PC-3 (cell line): ENCODE measurements around the gene EPB41L2. TPM values are rescaled to one million over a fixed set of nuclear protein-coding genes. Genes with fewer than 3 reads are reported as not detected.
"Not testable (repeated sequence)": the region's sequence is repeated elsewhere in the genome, so short reads cannot be mapped to it uniquely, and the experiment has no call there.

Source experiments
- ATAC-seq: fragments of 200-7000 bp; cut with Tn5 transposase; 2 replicates; pipeline ENCODE4 v1.9.1; 2020; ENCODE audit warnings: mild to moderate bottlenecking, moderate library complexity
- BruUV-seq: library from RNA; stranded (reverse); fragments of 400-500 nt; replicated peaks from 2 replicates; lab custom pipeline; 2021; lab: Mats Ljungman, UMichigan
- CTCF ChIA-PET: fragments of 300-600 bp; sonication (Branson Sonifier 250); formaldehyde crosslinking; loops from one replicate; lab custom pipeline; 2022; ENCODE audit warnings: antibody characterized with exemption; lab: Charles Lee
- POLR2A ChIA-PET: fragments of 300-600 bp; sonication (Branson Sonifier 250); formaldehyde crosslinking; loops from one replicate; lab custom pipeline; 2022; ENCODE audit warnings: antibody characterized with exemption; ENCODE audit not compliant: unreplicated experiment; lab: Charles Lee
- DNase-seq: peaks from one replicate; pipeline ENCODE4 v3.0.0-alpha.2; 2015
- H2AFZ ChIP-seq: fragments of 300-600 bp; sonication (generic); 2 replicates; pipeline ENCODE4 v1.6.0; 2016; ENCODE audit warnings: antibody characterized with exemption, low read length
- H3F3A ChIP-seq: fragments of 300-600 bp; sonication (generic); one replicate; pipeline ENCODE4 v1.6.0; 2017; ENCODE audit warnings: antibody characterized with exemption, low read length, control low read depth, mild to moderate bottlenecking; ENCODE audit not compliant: unreplicated experiment
- H3K27ac ChIP-seq: fragments of 300-600 bp; sonication (generic); 2 replicates; pipeline ENCODE4 v1.5.1; 2016; ENCODE audit warnings: mild to moderate bottlenecking, low read length
- H3K27me3 ChIP-seq: fragments of 300-600 bp; sonication (generic); 2 replicates; pipeline ENCODE4 v1.6.1; 2016; ENCODE audit warnings: low read length, mixed read lengths
- H3K36me3 ChIP-seq: fragments of 300-600 bp; sonication (generic); 2 replicates; pipeline ENCODE4 v1.6.1; 2016; ENCODE audit warnings: low read depth, mixed run types, low read length, mixed read lengths
- H3K4me1 ChIP-seq: fragments of 300-600 bp; sonication (generic); 2 replicates; pipeline ENCODE4 v1.5.1; 2016; ENCODE audit warnings: low read length; ENCODE audit not compliant: insufficient read depth
- H3K4me2 ChIP-seq: fragments of 300-600 bp; sonication (generic); 2 replicates; pipeline ENCODE4 v1.6.0; 2016; ENCODE audit warnings: low read length
- H3K4me3 ChIP-seq: fragments of 300-600 bp; sonication (generic); 2 replicates; pipeline ENCODE4 v1.5.1; 2016; ENCODE audit warnings: mild to moderate bottlenecking, low read length, mixed read lengths
- H3K79me2 ChIP-seq: fragments of 300-600 bp; sonication (generic); 2 replicates; pipeline ENCODE4 v1.6.1; 2017; ENCODE audit warnings: low read length, mixed read lengths
- H3K9ac ChIP-seq: fragments of 300-600 bp; sonication (generic); 2 replicates; pipeline ENCODE4 v1.6.0; 2016; ENCODE audit warnings: mild to moderate bottlenecking, low read length
- H3K9me2 ChIP-seq: fragments of 300-600 bp; sonication (generic); replicated peaks from 2 replicates; pipeline ENCODE4 v1.6.1; 2016; ENCODE audit warnings: mixed run types, low read length, mixed read lengths
- H3K9me3 ChIP-seq: fragments of 300-600 bp; sonication (generic); 2 replicates; pipeline ENCODE4 v1.6.1; 2016; ENCODE audit warnings: low read length, mixed read lengths
- H4K20me1 ChIP-seq: fragments of 300-600 bp; sonication (generic); 2 replicates; pipeline ENCODE4 v1.6.1; 2016; ENCODE audit warnings: low read length, mixed read lengths
- CTCF ChIP-seq: fragments of 300-600 bp; sonication (generic); conservative IDR thresholded peaks from 2 replicates; pipeline ENCODE4 v1.5.1; 2017; ENCODE audit warnings: antibody characterized with exemption, low read depth, mild to moderate bottlenecking, low read length
- EZH2 ChIP-seq: fragments of 300-600 bp; sonication (generic); IDR thresholded peaks from one replicate; pipeline ENCODE4 v1.6.1; 2017; ENCODE audit warnings: antibody characterized with exemption, mild to moderate bottlenecking, low read length; ENCODE audit not compliant: unreplicated experiment
- EZH2phosphoT487 ChIP-seq: fragments of 300-600 bp; sonication (generic); IDR thresholded peaks from 2 replicates; pipeline ENCODE4 v1.6.1; 2018; ENCODE audit warnings: mild to moderate bottlenecking, antibody characterized with exemption, low read length, borderline replicate concordance
- intact Hi-C: fragments of 100-400 bp; cut with micrococcal nuclease; formaldehyde crosslinking; loops from 2 replicates; pipeline ENCODE4 v1.9.0; 2023
- total RNA-seq: library from RNA; depleted of rRNA; stranded (reverse); fragments of >200 nt; gene quantifications from 2 replicates; pipeline ENCODE4 v1.2.3, GENCODE V29; 2014

Gene EPB41L2
- total RNA-seq, 1 experiment from 2014 or later, result 26.9 TPM

- CTCF ChIA-PET, H3K27ac ChIP-seq, H3K4me1 ChIP-seq, H3K27me3 ChIP-seq, H3K36me3 ChIP-seq, ATAC-seq, H3K9ac ChIP-seq, H4K20me1 ChIP-seq, H3K4me3 ChIP-seq, H3K9me2 ChIP-seq, H3K79me2 ChIP-seq, H3F3A ChIP-seq, POLR2A ChIA-PET, DNase-seq, BruUV-seq, H3K9me3 ChIP-seq, intact Hi-C loops, H3K4me2 ChIP-seq, H2AFZ ChIP-seq: not testable (repeated sequence)
These were observed 27.3 kb upstream of the EPB41L2 start for GRCh38 chr6:131090339-131090738.

GRCh38 chr6:131084982-131085381, 21.9 kb upstream of the EPB41L2 start:
- ChIA-PET CTCF (no interaction called here), POLR2A (no interaction called here)
- Histone ChIP-seq H3K4me3 (no peak overlapping the region), H3K27ac (no peak overlapping the region), H3K9ac (no peak overlapping the region), H3K79me2 (no peaks in the 10 kb centered on the region), H3K4me2 (no peak overlapping the region), H3K4me1 (no peaks in the 10 kb centered on the region), H3K9me3 (no peaks in the 10 kb centered on the region), H2AFZ (no peak overlapping the region), H3K36me3 (no peaks in the 10 kb centered on the region), H3K9me2 (no peaks in the 10 kb centered on the region), H4K20me1 (no peaks in the 10 kb centered on the region), H3F3A (no peaks in the 10 kb centered on the region), H3K27me3 (no peaks in the 10 kb centered on the region)
- DNase-seq, result no peak
- TF ChIP-seq EZH2 (no peak), CTCF (no peak), EZH2phosphoT487 (no peak)
- BruUV-seq, result no TSS peak
- ATAC-seq, result no peak
- intact Hi-C loops, result no loop called here

GRCh38 chr6:131083687-131084086, 20.6 kb upstream of the EPB41L2 start:
- H3F3A ChIP-seq, result no peaks in the 10 kb centered on the region
- no peak for TF ChIP-seq EZH2phosphoT487
- TF ChIP-seq EZH2, result no peak
- no peak for TF ChIP-seq CTCF
- DNase-seq, result no peak
- ATAC-seq, result peak; percentile 45
- no peaks in the 10 kb centered on the region for H3K9me3 ChIP-seq
- BruUV-seq, result no TSS peak
- no peak overlapping the region for H2AFZ ChIP-seq
- CTCF ChIA-PET, result no interaction called here
- H3K9me2 ChIP-seq, result no peaks in the 10 kb centered on the region
- no peak overlapping the region for H3K27ac ChIP-seq
- no peaks in the 10 kb centered on the region for H3K79me2 ChIP-seq
- H3K4me1 ChIP-seq, result no peaks in the 10 kb centered on the region
- intact Hi-C loops, result no loop called here
- POLR2A ChIA-PET, result no interaction called here
- H3K36me3 ChIP-seq, result no peaks in the 10 kb centered on the region
- no peaks in the 10 kb centered on the region for H4K20me1 ChIP-seq
- H3K4me3 ChIP-seq, result no peak overlapping the region
- no peaks in the 10 kb centered on the region for H3K27me3 ChIP-seq
- no peak overlapping the region for H3K4me2 ChIP-seq
- H3K9ac ChIP-seq, result no peak overlapping the region
